NCI-H2196 (cell line): ENCODE results near the gene NCF4.
A peak's percentile ranks its signal among the peaks of the same experiment; 100 is the strongest.

Experiments used
- DNase-seq: peaks from one replicate; lab custom pipeline; 2025; ENCODE audit not compliant: unreplicated experiment; lab: John Stamatoyannopoulos, UW

Gene NCF4

DNA sequence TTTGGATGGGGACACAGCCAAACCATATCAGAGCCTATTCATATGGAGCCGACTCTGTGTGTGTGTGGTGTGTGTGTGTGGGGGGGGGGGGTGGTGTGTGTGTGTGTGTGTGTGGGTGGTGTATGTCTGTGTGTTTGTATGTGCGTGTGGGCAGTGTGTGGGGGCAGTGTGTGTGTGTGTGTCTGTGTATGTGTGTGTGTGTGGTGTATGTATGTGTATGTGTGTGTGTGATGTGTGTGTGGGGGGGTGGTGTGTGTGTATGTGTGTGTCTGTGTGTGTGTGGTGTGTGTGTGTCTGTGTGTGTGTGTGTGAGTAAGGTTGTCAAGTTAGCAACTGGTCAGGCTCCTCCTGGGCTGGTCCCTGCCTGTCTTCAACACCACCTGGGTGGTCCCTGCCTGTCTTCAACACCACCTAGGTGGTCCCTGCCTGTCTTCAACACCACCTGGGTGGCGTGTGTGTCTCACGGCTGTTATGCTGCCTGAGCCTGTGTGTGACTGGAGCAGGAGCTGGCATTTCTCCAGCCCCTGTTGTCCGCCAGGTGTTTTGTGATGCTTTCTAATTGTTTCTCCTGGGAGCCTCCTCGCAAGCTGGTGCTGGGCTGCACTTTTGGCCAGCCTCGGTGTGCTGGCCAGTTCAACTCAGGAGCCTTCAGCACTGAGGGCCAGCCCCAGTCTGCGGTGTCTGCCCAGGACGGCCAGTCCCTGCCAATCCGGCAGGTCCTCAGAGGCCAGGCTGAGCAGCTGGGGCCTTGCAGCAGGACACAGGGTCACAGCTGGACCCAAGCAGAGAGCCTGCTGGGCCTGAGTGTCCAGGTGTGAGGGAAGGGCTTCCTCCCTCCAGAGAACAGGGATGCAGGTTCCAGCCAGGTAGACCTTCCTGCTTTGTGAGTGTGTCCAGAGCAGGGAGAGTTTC, 22.4 kb upstream of the NCF4 start:
- DNase-seq, result peak; percentile 2

DNA sequence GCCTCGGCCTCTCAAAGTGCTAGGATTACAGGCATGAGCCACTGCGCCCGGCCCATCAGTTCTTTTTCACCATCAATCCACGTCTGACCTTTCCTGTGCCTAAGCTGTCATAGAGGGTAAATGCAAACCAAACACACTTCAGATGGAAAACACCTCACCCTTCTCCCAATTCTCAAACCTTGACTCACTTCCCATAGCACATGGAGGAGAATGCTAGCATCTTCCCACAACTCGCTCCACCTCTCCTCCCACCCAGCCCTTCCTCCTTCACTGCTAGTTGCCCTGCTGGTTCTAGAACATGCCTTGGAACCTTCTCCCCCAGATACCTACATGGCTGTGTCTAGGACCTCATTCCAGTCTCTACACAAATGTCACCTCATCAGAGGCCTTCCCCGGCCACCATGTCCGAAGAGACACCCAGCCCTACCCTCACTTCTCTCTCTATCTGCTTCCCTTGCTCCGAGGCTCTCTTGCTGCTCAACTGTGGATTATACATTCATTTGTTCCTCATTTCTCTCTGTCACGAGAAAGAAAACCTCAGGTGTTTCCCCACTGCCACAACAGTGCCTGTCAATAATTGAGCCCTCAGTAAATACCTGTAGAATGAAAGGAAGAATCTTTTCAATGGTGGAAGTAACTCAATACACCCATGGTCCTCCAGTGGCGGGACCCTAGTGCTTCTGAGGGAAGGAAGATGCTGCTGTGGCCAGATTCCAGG, 21.3 kb upstream of the NCF4 start:
- DNase-seq, result no peak

- DNase-seq, result no peak
Measured at GRCh38 chr22:36840106-36840505, 20.7 kb upstream of the NCF4 start.

- DNase-seq, result no peak
Measured at GRCh38 chr22:36846271-36846670, 14.5 kb upstream of the NCF4 start.

DNA sequence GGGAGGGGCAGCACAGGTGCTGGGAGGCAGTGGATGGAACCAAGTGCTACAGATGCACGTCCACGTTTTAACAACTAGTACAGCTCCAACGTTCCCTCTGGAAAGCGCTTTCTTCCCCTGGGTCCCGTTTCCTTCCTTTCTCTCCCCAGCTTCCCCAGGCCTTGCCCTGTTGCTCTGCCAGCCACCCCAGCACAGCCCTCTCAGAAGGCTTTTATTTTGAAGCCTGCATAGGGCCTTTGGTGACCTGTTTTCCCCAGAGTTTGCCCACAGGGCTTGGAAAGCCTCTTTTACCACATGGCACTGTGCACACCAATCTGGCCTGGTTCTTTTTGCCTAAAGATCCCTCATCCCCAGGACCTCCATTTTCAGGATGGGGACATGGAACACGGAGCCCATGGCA, 13.9 kb upstream of the NCF4 start:
- no peak for DNase-seq

DNA sequence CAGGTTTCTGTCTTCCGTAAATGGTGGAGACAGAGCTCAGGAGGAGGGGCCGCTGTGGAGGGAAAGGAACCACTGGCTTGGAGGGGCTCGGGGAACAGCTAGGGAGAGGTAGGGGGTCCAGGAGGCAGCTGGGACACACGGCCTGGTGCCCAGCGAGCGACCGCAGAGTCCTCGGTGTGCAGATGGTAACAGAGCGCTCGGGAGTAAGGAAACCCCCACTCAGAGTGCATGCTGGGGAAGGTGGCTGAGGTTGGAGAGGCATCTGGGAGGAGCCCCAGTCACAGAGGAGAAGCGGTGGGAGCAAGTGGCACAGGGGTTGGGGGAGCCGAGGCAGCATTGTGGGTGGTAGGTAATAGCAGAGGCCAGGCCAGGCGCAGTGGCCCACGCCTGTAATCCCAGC, 10.8 kb upstream of the NCF4 start:
- DNase-seq, result no peak

DNA sequence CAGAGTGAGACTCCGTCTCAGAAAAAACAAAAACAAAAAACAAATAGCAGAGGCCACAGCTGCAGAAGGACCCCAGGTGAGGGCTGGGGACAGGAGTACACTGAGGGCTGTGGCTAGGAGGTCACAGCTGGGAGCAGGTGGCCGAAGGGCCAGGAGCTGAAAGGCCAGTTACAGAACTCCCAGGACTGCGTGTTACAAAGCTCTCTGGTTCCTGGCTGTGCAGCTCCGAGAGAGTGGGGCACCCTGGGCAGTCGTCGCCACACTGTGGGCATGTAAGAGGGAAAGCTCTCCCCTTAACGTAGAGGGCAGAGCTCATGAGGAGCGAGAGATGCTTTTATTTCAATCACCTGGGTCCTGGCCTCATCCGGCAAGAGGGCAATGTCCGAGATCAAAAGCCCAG, 10.1 kb upstream of the NCF4 start:
- DNase-seq, result no peak

DNA sequence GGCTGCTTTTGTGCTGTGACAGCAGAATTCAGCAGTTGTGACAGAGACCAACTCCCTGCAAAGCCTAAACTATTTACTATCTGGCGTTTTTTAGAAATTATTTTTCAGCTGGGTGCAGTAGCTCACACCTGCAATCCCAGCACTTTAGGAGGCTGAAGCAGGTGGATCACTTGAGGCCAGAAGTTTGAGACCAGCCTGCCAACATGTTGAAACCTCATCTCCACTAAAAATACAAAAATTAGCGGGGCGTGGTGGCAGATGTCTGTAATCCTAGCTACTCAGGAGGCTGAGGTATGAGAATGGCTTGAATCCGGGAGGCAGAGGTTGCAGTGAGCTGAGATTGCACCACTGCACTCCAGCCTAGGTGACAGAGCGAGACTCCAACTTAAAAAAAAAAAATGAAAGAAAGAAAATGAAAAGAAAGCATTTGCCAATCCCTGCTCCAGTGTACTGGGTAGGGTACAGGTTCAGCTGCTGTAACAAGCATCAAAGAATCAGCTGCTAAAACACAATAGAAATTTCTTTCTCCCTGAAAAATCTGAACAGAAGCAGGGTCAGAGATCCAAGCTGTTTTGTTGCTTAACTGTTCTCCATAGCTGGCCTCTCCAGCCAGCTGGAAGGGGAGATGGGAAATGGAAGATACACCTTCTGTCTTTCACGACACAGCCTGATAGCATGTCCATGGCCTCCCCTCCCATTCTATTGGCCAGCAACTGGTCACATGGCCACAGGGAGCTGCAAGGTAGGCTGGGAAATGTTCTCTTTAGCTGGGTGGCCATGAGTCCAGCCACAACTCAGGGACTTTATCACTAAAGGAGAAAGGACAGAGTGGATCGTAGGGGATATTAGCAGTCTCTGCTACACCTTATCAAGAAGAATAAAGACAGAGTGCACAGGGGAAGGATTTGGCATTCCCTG, 8.5 kb upstream of the NCF4 start:
- DNase-seq, result no peak

- DNase-seq, result peak; percentile 3
Measured at GRCh38 chr22:36853407-36854099, 7.3 kb upstream of the NCF4 start.

GRCh38 chr22:36855478-36855877, 5.3 kb upstream of the NCF4 start:
- DNase-seq, result no peak

DNA sequence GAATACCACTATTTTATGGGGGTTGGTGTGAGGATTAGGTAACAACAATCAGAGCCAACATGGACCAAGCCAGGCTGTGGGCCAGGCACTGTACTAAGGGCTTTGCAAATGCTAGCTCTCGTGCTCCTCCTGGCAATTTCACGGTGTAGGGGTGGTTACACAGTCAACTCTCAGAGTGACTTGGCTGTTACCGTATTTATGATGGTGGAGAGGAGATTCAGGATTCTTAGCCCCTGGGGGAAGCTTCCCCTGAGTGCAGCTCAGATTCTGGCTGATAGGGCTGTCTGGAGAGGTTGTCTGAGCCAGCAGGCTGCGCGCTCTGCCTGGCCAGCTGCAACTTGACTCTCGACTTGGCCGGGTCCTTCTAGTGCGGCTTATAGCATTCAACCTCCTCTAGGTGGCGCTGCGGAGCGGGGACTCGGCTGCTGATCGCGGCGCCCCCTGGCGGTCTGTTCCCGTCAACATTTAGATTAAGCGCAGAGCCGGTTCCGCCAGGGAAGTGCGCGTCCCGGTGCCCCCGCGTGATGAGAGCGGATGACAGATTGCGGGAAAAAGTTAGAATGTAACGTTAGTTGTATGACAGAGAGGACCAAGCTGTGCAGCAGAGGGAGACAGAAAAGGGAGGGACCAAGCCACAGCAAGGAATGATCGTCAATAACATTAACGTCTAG, 4.5 kb upstream of the NCF4 start:
- DNase-seq, result peak; percentile 80

GRCh38 chr22:36856792-36857135, 4.0 kb upstream of the NCF4 start:
- no peak for DNase-seq

GRCh38 chr22:36858156-36858555, 2.6 kb upstream of the NCF4 start:
- no peak for DNase-seq

DNA sequence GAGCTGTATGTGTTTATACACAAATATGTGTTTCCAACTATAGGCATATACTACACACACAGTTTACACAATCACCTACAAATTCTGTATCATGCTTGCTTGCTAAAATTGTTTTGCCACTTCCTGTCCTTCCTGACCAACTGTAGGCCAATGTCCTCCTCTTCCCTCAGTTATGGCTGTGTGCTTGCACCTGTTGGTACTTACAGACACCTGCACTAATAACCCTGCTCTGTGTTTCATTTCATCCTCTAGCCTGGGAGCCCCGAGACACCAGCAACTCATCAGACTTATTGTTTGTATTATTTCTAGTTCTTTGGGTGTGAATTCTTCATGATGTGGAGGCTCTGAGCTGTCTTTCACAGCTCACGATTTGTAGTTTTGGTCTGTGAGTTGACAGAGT, 1.8 kb upstream of the NCF4 start:
- no peak for DNase-seq

DNA sequence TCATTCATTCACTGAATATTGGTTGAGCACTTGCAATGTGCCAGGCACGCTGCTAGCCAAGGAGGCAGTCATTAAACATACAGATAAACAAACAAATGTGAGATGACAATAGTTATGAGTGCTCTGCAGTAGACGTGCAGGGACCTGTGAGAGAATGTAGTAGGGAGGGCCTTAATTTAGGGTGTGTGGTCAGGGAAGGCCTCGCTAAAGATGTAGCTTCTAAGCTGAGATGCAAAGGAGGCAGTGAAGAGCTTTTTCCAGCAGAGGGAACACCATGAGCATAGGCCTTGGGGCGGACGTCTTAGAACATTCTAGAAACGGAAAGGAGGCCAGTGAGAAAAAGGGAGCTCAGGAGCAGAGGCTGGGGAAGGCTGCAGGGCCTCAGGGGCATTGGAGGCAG, 789 bp upstream of the NCF4 start:
- no peak for DNase-seq

- DNase-seq, result no peak
Measured at GRCh38 chr22:36860438-36860820, 377 bp upstream of the NCF4 start.

GRCh38 chr22:36862251-36863242, 1.7 kb downstream of the NCF4 start:
- no peak for DNase-seq

GRCh38 chr22:36863281-36863680, 2.5 kb downstream of the NCF4 start:
- DNase-seq, result no peak

GRCh38 chr22:36863979-36864378, 3.2 kb downstream of the NCF4 start:
- DNase-seq, result no peak
